B cell (primary cell): ENCODE measurements around the gene TREH. TPM values are rescaled to one million over a fixed set of nuclear protein-coding genes. Genes with fewer than 3 reads are reported as not detected.

Source experiments
- ATAC-seq: fragments of 200-7000 bp; cut with Tn5 transposase; one replicate; pipeline ENCODE4 v1.10.0; 2021; ENCODE audit warnings: low read depth, mild to moderate bottlenecking, moderate number of reproducible peaks, moderate library complexity
- CTCF ChIA-PET: fragments of 350-600 bp; sonication (Branson Sonifier 250); formaldehyde crosslinking; loops from one replicate; lab custom pipeline; 2021; ENCODE audit warnings: antibody characterized with exemption, inconsistent platforms; lab: Charles Lee
- POLR2A ChIA-PET: fragments of 350-600 bp; sonication (Branson Sonifier 250); formaldehyde crosslinking; loops from one replicate; lab custom pipeline; 2021; ENCODE audit warnings: antibody characterized with exemption; lab: Charles Lee
- DNase-seq: peaks from one replicate; pipeline ENCODE4 v3.0.0; 2013
- H2AFZ ChIP-seq: 2 replicates; pipeline ENCODE4 v1.6.1; 2012; ENCODE audit warnings: mild to moderate bottlenecking, low read depth, low read length; ENCODE audit not compliant: insufficient read depth, poor library complexity, severe bottlenecking
- H3K27ac ChIP-seq, 2 donors: 1 replicate in 1 of 2; 2 replicates in 1 of 2; pipeline ENCODE4 v1.5.1; 2012 to 2013; ENCODE audit warnings: low read length in 2 of 2, mild to moderate bottlenecking in 2 of 2, moderate library complexity in 1 of 2
- H3K27me3 ChIP-seq, 4 experiments: fragments of 200-600 bp in 1 of 4; sonication (generic) in 1 of 4; replicated peaks in 1 of 4; 1 replicate in 2 of 4; 2 replicates in 2 of 4; pipeline versions ENCODE4 v1.6.1 to v1.7.0; 2013 to 2016; ENCODE audit warnings: low read length in 3 of 4, mild to moderate bottlenecking in 2 of 4, mixed read lengths in 1 of 4, moderate library complexity in 1 of 4; ENCODE audit not compliant: insufficient read depth in 4 of 4, control insufficient read depth in 3 of 4; ENCODE audit errors: control extremely low read depth in 1 of 4
- H3K36me3 ChIP-seq, 2 experiments: replicated peaks in 1 of 2; 1 replicate in 1 of 2; 2 replicates in 1 of 2; pipeline versions ENCODE4 v1.6.1 to v1.7.1; 2013; ENCODE audit warnings: low read length in 1 of 2; ENCODE audit not compliant: insufficient read depth in 2 of 2, control insufficient read depth in 1 of 2; ENCODE audit errors: control extremely low read depth in 1 of 2, extremely low read depth in 1 of 2
- H3K4me1 ChIP-seq, 2 donors: fragments of 200-600 bp in 1 of 2; sonication (generic) in 1 of 2; 1 replicate in 1 of 2; 2 replicates in 1 of 2; pipeline versions ENCODE4 v1.5.1 to v1.6.1; 2013 to 2017; ENCODE audit warnings: low read length in 2 of 2; ENCODE audit not compliant: control insufficient read depth in 2 of 2, insufficient read depth in 2 of 2
- H3K4me2 ChIP-seq: replicated peaks from 2 replicates; pipeline ENCODE3; 2012; ENCODE audit warnings: mild to moderate bottlenecking, low read depth, low read length; ENCODE audit not compliant: poor library complexity, severe bottlenecking
- H3K4me3 ChIP-seq, 5 experiments: fragments of 200-600 bp in 1 of 5; sonication (generic) in 1 of 5; 1 replicate in 3 of 5; 2 replicates in 2 of 5; pipeline versions ENCODE4 v1.5.1 to v1.7.0; 2011 to 2016; ENCODE audit warnings: low read length in 4 of 5, mild to moderate bottlenecking in 4 of 5, low read depth in 2 of 5, control low read depth in 1 of 5, moderate library complexity in 1 of 5; ENCODE audit not compliant: insufficient read depth in 1 of 5; ENCODE audit errors: control extremely low read depth in 1 of 5, extremely low read depth in 1 of 5
- H3K79me2 ChIP-seq: fragments of 200-600 bp; sonication (generic); one replicate; pipeline ENCODE4 v1.6.0; 2016; ENCODE audit warnings: low read length; ENCODE audit not compliant: control insufficient read depth, insufficient read depth
- H3K9ac ChIP-seq: fragments of 200-600 bp; sonication (generic); 2 replicates; pipeline ENCODE4 v1.6.1; 2017; ENCODE audit warnings: mild to moderate bottlenecking, low read length, moderate library complexity
- H3K9me3 ChIP-seq, 3 donors: one replicate each; pipeline versions ENCODE4 v1.6.1 to v1.7.1; 2013; ENCODE audit warnings: low read length in 2 of 3; ENCODE audit not compliant: control insufficient read depth in 2 of 3, insufficient read depth in 1 of 3; ENCODE audit errors: control extremely low read depth in 1 of 3
- H4K20me1 ChIP-seq: 2 replicates; pipeline ENCODE4 v1.6.0; 2012; ENCODE audit warnings: mild to moderate bottlenecking, low read length; ENCODE audit not compliant: insufficient read depth, control insufficient read depth, poor library complexity, severe bottlenecking
- H3K27ac Mint-ChIP-seq: one replicate; pipeline ENCODE4 v1.8.0; 2021; ENCODE audit warnings: mixed read lengths
- H3K27me3 Mint-ChIP-seq: one replicate; pipeline ENCODE4 v1.8.0; 2021; ENCODE audit warnings: mixed read lengths
- H3K4me1 Mint-ChIP-seq: one replicate; pipeline ENCODE4 v1.8.0; 2021; ENCODE audit warnings: mixed read lengths
- H3K4me3 Mint-ChIP-seq: one replicate; pipeline ENCODE4 v1.8.0; 2021; ENCODE audit warnings: mixed read lengths
- H3K9me3 Mint-ChIP-seq: one replicate; pipeline ENCODE4 v1.8.0; 2022; ENCODE audit warnings: mixed read lengths; ENCODE audit not compliant: insufficient read depth
- CTCF ChIP-seq: fragments of 200-600 bp; IDR thresholded peaks from one replicate; pipeline ENCODE4 v1.8.0; 2022; ENCODE audit warnings: antibody characterized with exemption, mild to moderate bottlenecking
- EZH2 ChIP-seq: IDR thresholded peaks from 2 replicates; pipeline ENCODE4 v1.6.1; 2012; ENCODE audit warnings: borderline replicate concordance, low read depth, mild to moderate bottlenecking, moderate library complexity, low read length; ENCODE audit not compliant: insufficient read depth, poor library complexity, severe bottlenecking
- WGBS: methylation state at CpG from one replicate; pipeline ENCODE4 v1.1.5; 2013; ENCODE audit warnings: missing lambda C conversion rate; ENCODE audit not compliant: insufficient coverage; 5-methylcytosine and 5-hydroxymethylcytosine counted together
- intact Hi-C: fragments of 100-400 bp; cut with micrococcal nuclease; formaldehyde crosslinking; loops from one replicate; pipeline ENCODE4 v1.10.0; 2022
- polyA plus RNA-seq: library from polyadenylated mRNA; depleted of rRNA; stranded (reverse); fragments of >200 nt; gene quantifications from 2 replicates; pipeline ENCODE4 v1.2.3, GENCODE V29; 2012
- total RNA-seq, 2 donors: library from RNA; stranded (reverse); fragments of 120-200 nt in 1 of 2; gene quantifications; 1 replicate in 1 of 2; 2 replicates in 1 of 2; pipeline versions ENCODE4 v1.2.3 to v1.2.4, GENCODE V29; 2013 to 2022

The TREH gene
- total and polyA plus RNA-seq, 2 donors (not counting 1 experiment from before 2014, with no cell fraction given) = not detected

- Histone ChIP-seq H3K27ac (no peak overlapping the region), H4K20me1 (no peaks in the 10 kb centered on the region), H3K36me3 (no peaks in the 10 kb centered on the region), H3K9ac (no peak overlapping the region), H3K4me1 (peaks cover 7 to 8% of the 10 kb centered on the region in 2 donors), H3K27me3 (peaks cover 0 to 33% (median 19%) of the 10 kb centered on the region in 4 experiments), H2AFZ (no peak overlapping the region), H3K4me3 (no peak overlapping the region), H3K9me3 (no peaks in the 10 kb centered on the region), H3K79me2 (no peaks in the 10 kb centered on the region), H3K4me2 (no peak overlapping the region)
- no peak for ATAC-seq
- ChIA-PET POLR2A (no interaction called here), CTCF (no interaction called here)
- intact Hi-C loops = no loop called here
- Mint-ChIP-seq H3K4me3 (no peak overlapping the region), H3K9me3 (no peaks in the 10 kb centered on the region), H3K4me1 (peaks cover 8% of the 10 kb centered on the region), H3K27me3 (peaks cover 35% of the 10 kb centered on the region), H3K27ac (no peak overlapping the region)
- no peak for DNase-seq
- TF ChIP-seq EZH2 (no peak), CTCF (no peak)
- WGBS = 67% methylated on average over 3 of the region's 6 CpGs
Observed at GRCh38 chr11:118615282-118615975, 64.0 kb downstream of the TREH start.

GRCh38 chr11:118614511-118614910 is 64.9 kb downstream of the TREH start:
- ATAC-seq = no peak
- intact Hi-C loops = no loop called here
- H3K27ac ChIP-seq = no peak overlapping the region
- no peaks in the 10 kb centered on the region for H4K20me1 ChIP-seq
- H3K27me3 ChIP-seq = peaks cover 0 to 41% (median 20%) of the 10 kb centered on the region in 4 experiments
- Mint-ChIP-seq H3K4me1 (peaks cover 11% of the 10 kb centered on the region), H3K4me3 (no peak overlapping the region), H3K9me3 (no peaks in the 10 kb centered on the region), H3K27me3 (peaks cover 28% of the 10 kb centered on the region), H3K27ac (no peak overlapping the region)
- peaks cover 15 to 17% of the 10 kb centered on the region in 2 donors for H3K4me1 ChIP-seq
- H3K36me3 ChIP-seq = no peaks in the 10 kb centered on the region
- ChIA-PET CTCF (interaction anchor here (2.1 kb wide), 1 partner anchor 42 kb away, joined by 7 read pairs; the partner anchor contains the start of gene ARCN1), POLR2A (no interaction called here)
- H3K9me3 ChIP-seq = peaks cover 0 to 2% (median 0%) of the 10 kb centered on the region in 3 donors
- H3K4me2 ChIP-seq = no peak overlapping the region
- no peak for TF ChIP-seq CTCF
- TF ChIP-seq EZH2 = no peak
- H3K4me3 ChIP-seq = no peak overlapping the region
- H3K9ac ChIP-seq = no peak overlapping the region
- no peaks in the 10 kb centered on the region for H3K79me2 ChIP-seq
- DNase-seq = no peak
- 100% methylated on average over 3 of the region's 7 CpGs for WGBS
- H2AFZ ChIP-seq = no peak overlapping the region
